ENCODE results near the gene SLFNL1.

Gene SLFNL1

GRCh38 chr1:41010345-41010744 lies 11.2 kb downstream of the SLFNL1 start:
- TF ChIP-seq, protein P1, sequence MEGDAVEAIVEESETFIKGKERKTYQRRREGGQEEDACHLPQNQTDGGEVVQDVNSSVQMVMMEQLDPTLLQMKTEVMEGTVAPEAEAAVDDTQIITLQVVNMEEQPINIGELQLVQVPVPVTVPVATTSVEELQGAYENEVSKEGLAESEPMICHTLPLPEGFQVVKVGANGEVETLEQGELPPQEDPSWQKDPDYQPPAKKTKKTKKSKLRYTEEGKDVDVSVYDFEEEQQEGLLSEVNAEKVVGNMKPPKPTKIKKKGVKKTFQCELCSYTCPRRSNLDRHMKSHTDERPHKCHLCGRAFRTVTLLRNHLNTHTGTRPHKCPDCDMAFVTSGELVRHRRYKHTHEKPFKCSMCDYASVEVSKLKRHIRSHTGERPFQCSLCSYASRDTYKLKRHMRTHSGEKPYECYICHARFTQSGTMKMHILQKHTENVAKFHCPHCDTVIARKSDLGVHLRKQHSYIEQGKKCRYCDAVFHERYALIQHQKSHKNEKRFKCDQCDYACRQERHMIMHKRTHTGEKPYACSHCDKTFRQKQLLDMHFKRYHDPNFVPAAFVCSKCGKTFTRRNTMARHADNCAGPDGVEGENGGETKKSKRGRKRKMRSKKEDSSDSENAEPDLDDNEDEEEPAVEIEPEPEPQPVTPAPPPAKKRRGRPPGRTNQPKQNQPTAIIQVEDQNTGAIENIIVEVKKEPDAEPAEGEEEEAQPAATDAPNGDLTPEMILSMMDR (IDR thresholded peaks at IDR 0.05; ENCODE audit: insufficient read depth, low read length, missing control alignments) = no peak
- no peak overlapping the region for H3K4me3 ChIP-seq (ENCODE audit: low read depth, low read length)
- no peak for DNase-seq (ENCODE audit: low read depth, low spot score)
- ChIA-PET CTCF (interaction anchor here (1.2 to 1.4 kb wide), 2 partner anchors 9 to 33 kb away, joined by 3 to 6 read pairs; no protein-coding TSS in a partner anchor), POLR2A (no interaction called here)

- no peak overlapping the region for H3K4me3 ChIP-seq (ENCODE audit: low read depth, low read length)
- POLR2A ChIA-PET = no interaction called here
- TF ChIP-seq, protein P1 (IDR thresholded peaks at IDR 0.05; ENCODE audit: insufficient read depth, low read length, missing control alignments) = no peak
- CTCF ChIA-PET = interaction anchor here (1.2 to 1.5 kb wide), 3 partner anchors 10 to 32 kb away, joined by 3 to 6 read pairs (median 5); partner anchors contain the start of gene SLFNL1
- no peak for DNase-seq (ENCODE audit: low read depth, low spot score)
Observed at GRCh38 chr1:41009466-41009865, 12.1 kb downstream of the SLFNL1 start.

- DNase-seq (ENCODE audit: low read depth, low spot score) = no peak
- TF ChIP-seq, protein P1 (IDR thresholded peaks at IDR 0.05; ENCODE audit: insufficient read depth, low read length, missing control alignments) = no peak
- no peak overlapping the region for H3K4me3 ChIP-seq (ENCODE audit: low read depth, low read length)
- POLR2A ChIA-PET = no interaction called here
- CTCF ChIA-PET = no interaction called here
Observed at GRCh38 chr1:41006942-41007865, 14.3 kb downstream of the SLFNL1 start.

DNA sequence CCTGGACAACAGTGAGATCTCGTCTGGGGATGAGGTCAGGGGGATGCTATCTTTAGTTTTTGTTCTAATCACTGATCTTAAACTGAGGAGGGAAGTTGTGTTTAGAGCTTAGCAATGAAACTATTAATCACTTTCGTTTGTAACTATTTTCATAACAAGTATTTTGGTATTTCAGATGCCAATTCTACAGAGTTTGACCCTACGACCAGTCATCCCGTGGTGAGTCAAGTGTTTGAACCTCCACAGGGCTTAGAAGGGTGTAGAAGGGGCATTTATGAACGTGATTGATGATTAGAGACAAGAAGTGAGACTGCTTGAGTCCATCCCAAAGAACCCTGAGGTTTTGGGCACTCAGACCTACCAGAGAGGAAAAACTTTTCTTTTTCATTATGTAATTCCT lies 15.6 kb downstream of the SLFNL1 start:
- ChIA-PET POLR2A (interaction anchor here (0.6 kb wide), 1 partner anchor 472 kb away, joined by 4 read pairs; no protein-coding TSS in a partner anchor), CTCF (interaction anchor here (1.4 to 4.5 kb wide), 4 partner anchors 10 to 157 kb away, joined by 5 to 49 read pairs (median 22); no protein-coding TSS in a partner anchor)
- TF ChIP-seq, protein P1 (IDR thresholded peaks at IDR 0.05; ENCODE audit: insufficient read depth, low read length, missing control alignments) = no peak
- DNase-seq (ENCODE audit: low read depth, low spot score) = no peak
- no peak overlapping the region for H3K4me3 ChIP-seq (ENCODE audit: low read depth, low read length)

DNA sequence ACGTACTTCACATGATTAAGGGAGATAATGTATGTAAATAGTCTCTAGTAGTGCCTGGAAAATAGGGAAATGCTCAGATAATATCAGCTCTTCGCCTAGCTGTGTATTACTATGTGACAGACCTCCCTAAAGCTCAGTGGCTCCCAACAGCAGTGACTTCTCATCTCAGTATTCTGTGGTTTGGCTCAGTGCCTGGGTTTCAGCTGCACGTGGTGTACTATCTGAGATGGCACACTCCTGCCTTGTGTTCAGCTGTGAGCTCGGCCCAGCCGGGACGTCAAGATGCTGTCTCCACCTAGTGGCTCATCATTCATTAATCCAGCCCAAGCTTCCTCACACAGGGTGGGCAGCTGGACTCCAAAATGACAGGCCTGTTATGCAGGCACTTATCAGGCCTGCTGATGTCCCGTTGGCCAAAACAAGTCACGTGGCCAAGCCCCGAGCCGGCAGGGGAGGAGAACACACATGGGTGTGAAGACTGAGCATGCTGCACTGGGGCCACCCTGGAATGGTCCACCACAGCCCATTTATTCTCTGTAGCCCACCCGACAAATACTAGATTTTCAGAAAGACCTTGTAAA lies 17.8 kb downstream of the SLFNL1 start:
- DNase-seq (ENCODE audit: low read depth, low spot score) = peak; percentile 97
- ChIA-PET CTCF (interaction anchor here (0.6 to 4.6 kb wide), 21 partner anchors 8 to 389 kb away, joined by 3 to 49 read pairs (median 6); partner anchors contain the start of genes CTPS1 and SLFNL1), POLR2A (interaction anchor here (0.6 to 1.5 kb wide), 6 partner anchors 10 to 49 kb away, joined by 3 to 10 read pairs (median 3); partner anchors contain the start of gene CTPS1)

More for the DNA sequence above, 17.8 kb downstream of the SLFNL1 start:
- TF ChIP-seq, protein P1 (IDR thresholded peaks at IDR 0.05; ENCODE audit: insufficient read depth, low read length, missing control alignments) = peak; percentile 70
- no peak overlapping the region for H3K4me3 ChIP-seq (ENCODE audit: low read depth, low read length)

All from AG04449 (cell line).